GM10847 (cell line): Measurements from ENCODE around the gene FRY.

Experiments used
- POLR2A ChIP-seq: IDR thresholded peaks from 2 replicates; pipeline ENCODE4 v1.6.1; 2011; ENCODE audit not compliant: insufficient read length; ENCODE audit errors: extremely low read depth

Gene FRY

GRCh38 chr13:32222046-32222676, 190.6 kb downstream of the FRY start:
- no peak for TF ChIP-seq POLR2A

- TF ChIP-seq POLR2A: no peak
These were observed 193.3 kb downstream of the FRY start for GRCh38 chr13:32224916-32225315.

- TF ChIP-seq POLR2A: no peak
These were observed 193.9 kb downstream of the FRY start for GRCh38 chr13:32225481-32225931.

GRCh38 chr13:32228330-32229041, 196.9 kb downstream of the FRY start:
- TF ChIP-seq POLR2A: no peak

- no peak for TF ChIP-seq POLR2A
These were observed 197.9 kb downstream of the FRY start for GRCh38 chr13:32229443-32229842.

- TF ChIP-seq POLR2A: no peak
These were observed 200.7 kb downstream of the FRY start for GRCh38 chr13:32232263-32232662.

- no peak for TF ChIP-seq POLR2A
These were observed 201.5 kb downstream of the FRY start for GRCh38 chr13:32233062-32233461.

GRCh38 chr13:32234914-32235313, 203.3 kb downstream of the FRY start:
- TF ChIP-seq POLR2A: no peak

GRCh38 chr13:32237681-32238080, 206.1 kb downstream of the FRY start:
- TF ChIP-seq POLR2A: no peak

- TF ChIP-seq POLR2A: no peak
These were observed 212.1 kb downstream of the FRY start for GRCh38 chr13:32243695-32244094.

- no peak for TF ChIP-seq POLR2A
These were observed 214.0 kb downstream of the FRY start for GRCh38 chr13:32245555-32245954.

- TF ChIP-seq POLR2A: no peak
These were observed 214.9 kb downstream of the FRY start for GRCh38 chr13:32246468-32246867.

- no peak for TF ChIP-seq POLR2A
These were observed 216.3 kb downstream of the FRY start for GRCh38 chr13:32247887-32248286.

GRCh38 chr13:32248801-32249200, 217.2 kb downstream of the FRY start:
- no peak for TF ChIP-seq POLR2A

- no peak for TF ChIP-seq POLR2A
These were observed 221.4 kb downstream of the FRY start for GRCh38 chr13:32252812-32253438.

GRCh38 chr13:32253911-32254399, 222.4 kb downstream of the FRY start:
- no peak for TF ChIP-seq POLR2A
